HG03025 (cell line): ENCODE measurements around the gene TTLL5.

Source experiments
- ATAC-seq: cut with Tn5 transposase; IDR thresholded peaks from one replicate; pipeline ENCODE4 v1.9.1; 2021; ENCODE audit warnings: mild to moderate bottlenecking, moderate library complexity; ENCODE audit not compliant: unreplicated experiment, low FRiP score

The TTLL5 gene, protein sequence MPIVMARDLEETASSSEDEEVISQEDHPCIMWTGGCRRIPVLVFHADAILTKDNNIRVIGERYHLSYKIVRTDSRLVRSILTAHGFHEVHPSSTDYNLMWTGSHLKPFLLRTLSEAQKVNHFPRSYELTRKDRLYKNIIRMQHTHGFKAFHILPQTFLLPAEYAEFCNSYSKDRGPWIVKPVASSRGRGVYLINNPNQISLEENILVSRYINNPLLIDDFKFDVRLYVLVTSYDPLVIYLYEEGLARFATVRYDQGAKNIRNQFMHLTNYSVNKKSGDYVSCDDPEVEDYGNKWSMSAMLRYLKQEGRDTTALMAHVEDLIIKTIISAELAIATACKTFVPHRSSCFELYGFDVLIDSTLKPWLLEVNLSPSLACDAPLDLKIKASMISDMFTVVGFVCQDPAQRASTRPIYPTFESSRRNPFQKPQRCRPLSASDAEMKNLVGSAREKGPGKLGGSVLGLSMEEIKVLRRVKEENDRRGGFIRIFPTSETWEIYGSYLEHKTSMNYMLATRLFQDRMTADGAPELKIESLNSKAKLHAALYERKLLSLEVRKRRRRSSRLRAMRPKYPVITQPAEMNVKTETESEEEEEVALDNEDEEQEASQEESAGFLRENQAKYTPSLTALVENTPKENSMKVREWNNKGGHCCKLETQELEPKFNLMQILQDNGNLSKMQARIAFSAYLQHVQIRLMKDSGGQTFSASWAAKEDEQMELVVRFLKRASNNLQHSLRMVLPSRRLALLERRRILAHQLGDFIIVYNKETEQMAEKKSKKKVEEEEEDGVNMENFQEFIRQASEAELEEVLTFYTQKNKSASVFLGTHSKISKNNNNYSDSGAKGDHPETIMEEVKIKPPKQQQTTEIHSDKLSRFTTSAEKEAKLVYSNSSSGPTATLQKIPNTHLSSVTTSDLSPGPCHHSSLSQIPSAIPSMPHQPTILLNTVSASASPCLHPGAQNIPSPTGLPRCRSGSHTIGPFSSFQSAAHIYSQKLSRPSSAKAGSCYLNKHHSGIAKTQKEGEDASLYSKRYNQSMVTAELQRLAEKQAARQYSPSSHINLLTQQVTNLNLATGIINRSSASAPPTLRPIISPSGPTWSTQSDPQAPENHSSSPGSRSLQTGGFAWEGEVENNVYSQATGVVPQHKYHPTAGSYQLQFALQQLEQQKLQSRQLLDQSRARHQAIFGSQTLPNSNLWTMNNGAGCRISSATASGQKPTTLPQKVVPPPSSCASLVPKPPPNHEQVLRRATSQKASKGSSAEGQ (N-terminal part only)

GRCh38 chr14:75660630-75661498, at the start of gene TTLL5, which contains the start of gene ERG28:
TSS of gene TTLL5 (plus strand) at chr14:75661246. CDS start at chr14:75663150, 1,904 bp downstream.
TSS of gene ERG28 (minus strand) at chr14:75660876. CDS start at chr14:75657502, 3,374 bp downstream.
- ATAC-seq, result peak; percentile 91

GRCh38 chr14:75612157-75612556, 48.9 kb upstream of the TTLL5 start:
- ATAC-seq, result no peak

DNA sequence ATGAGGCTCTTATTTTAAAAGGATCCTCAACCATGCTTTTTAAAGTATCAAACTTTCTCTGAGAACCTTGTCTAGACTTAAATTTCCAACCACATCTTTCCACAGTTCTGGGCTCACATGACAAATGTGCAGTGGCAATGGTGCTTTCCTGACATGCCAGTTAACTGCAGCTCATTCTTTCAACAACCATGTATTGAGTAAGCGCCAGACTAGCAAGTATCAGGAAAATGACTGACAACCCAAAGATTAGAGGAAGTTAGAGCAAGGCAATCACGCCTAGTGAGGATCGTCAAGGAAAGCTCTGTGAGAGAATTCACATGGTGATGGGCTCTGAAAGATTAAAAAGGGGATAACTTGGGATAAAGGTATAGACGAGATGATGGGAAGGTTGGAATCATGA, 46.9 kb upstream of the TTLL5 start:
- no peak for ATAC-seq

DNA sequence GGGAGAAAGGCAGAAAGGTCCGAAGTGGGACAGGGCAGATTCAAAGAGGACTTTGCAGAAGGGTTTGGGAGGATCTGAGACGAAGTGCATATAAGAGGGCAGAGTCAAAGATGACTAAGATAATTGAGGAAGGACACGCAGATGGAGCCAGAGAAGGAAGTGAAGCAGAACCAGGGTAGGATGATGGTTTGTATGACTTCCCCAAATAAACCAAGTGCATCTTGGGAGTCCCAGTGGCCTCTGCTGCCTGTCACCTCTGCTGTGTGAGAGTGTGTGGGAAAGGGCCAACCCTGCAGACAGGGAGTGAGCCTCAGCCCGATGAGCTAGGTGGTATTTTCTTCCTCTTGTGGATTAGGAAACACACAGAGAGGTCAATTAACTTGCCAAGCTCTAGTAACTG, 45.8 kb upstream of the TTLL5 start:
- ATAC-seq, result no peak

GRCh38 chr14:75619548-75619947, 41.5 kb upstream of the TTLL5 start:
- ATAC-seq, result no peak

DNA sequence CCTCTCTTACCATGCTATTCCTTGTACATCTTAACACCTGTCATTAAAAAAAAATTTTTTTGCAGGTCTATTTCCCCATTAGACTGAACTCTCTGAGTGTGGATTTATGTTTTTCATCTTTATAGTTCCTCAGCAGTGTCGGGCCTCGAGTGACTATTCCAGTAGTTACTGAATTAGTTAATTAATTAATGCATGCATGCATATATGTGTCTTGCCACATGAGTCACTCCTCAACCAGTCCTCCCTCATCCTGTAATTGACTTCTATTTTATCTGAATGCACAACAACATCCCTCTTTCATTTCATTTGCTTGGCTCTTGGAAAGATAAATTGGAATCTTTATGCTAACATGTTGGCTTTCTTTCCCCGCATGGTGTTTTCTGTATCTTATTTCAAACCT, 36.0 kb upstream of the TTLL5 start:
- ATAC-seq, result no peak

DNA sequence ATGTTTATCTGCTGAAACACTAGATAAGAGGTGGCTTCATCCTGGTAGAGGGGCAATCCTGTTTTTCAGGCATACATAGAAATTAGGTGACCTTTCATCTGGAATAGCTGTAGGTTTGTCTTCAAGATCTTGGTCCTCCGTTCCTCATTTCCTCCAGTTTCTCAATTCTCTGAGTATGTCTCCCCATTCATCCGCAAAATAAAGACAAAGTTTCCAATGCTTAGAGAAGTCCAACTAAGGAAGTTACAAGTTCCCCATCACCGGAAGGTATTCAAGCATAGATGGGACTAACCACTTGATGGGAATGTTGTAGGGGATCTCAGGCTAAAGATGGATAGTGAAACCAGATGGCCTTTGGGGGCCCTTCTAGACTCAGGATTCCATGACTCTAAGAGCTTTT, 34.6 kb upstream of the TTLL5 start:
- ATAC-seq, result no peak

GRCh38 chr14:75626863-75627262, 34.2 kb upstream of the TTLL5 start:
- no peak for ATAC-seq

DNA sequence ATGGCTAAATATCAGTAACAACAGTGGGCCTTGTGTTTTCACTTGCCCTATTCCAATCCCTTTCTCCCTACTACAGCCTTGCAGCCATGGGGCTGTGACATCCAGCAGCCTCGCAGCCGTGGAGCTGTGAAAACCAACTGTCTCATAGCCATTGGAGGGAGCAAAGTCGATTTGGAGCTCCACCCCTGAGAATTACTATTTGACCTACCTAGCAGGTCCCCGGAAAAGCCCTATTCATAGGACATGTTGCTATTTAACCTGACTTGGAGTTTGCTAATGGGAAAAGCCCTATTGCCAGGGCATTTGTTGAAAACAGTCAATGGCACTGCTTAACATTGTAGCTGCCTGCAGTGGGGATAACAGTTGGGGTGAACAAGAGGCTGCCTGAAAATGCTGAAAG, 33.6 kb upstream of the TTLL5 start:
- ATAC-seq, result no peak

- ATAC-seq, result no peak
These were observed 32.2 kb upstream of the TTLL5 start for GRCh38 chr14:75628816-75629215.

GRCh38 chr14:75630695-75631452, 30.2 kb upstream of the TTLL5 start:
- ATAC-seq, result no peak

DNA sequence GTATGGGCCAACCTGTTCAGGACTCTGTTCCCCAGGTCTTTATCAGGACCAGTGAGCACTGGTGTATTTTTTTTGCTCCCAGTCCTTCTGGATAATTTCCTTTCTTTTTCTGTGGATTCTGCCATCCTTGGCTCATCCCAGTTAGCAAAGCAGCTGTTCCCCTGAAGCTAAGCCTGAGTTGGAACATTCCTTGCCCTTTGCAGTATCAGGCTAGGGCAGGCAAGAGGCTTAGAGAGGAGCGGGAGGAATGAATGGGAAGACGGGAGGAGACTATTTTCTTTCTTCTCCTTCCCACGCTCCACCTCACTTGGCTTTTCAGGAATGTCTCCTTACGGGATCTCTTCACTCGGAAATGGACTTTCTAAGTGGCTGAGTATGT, 29.6 kb upstream of the TTLL5 start:
- ATAC-seq, result no peak

DNA sequence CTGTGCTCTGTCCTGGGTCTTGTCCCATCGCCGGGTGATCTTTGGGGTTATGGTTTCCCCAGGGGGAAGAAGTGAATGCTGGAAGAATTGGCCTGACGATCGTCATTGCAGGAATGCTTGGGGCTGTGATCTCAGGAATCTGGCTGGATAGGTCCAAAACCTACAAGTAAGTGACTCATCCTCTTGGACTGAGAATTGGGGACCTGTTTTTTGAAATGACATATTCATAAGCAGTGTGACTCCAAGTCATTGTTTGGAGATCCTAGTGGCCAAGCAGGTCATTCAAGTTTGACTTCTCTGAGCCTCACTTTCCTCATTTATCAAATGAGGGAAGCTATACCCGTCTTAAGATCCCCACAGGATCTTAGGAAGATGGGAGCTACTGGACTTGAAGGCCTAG, 26.2 kb upstream of the TTLL5 start:
- no peak for ATAC-seq

- ATAC-seq, result no peak
These were observed 24.9 kb upstream of the TTLL5 start for GRCh38 chr14:75636100-75636692.

DNA sequence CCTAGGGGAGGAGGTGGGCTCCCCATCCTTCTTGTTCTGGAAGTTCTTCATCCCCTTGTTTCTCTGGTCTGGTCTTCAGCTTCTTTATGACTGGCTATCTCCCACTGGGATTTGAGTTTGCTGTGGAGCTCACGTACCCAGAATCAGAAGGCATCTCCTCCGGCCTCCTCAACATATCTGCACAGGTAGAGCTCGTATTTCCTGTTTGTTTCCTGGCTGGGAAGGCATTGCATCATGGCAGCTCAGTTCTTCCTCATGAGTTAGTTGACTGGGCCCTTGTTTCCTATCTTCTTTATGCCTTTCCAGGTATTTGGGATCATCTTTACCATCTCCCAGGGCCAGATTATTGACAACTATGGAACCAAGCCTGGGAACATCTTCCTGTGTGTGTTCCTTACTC, 20.2 kb upstream of the TTLL5 start:
- ATAC-seq, result no peak

GRCh38 chr14:75643985-75644384, 17.1 kb upstream of the TTLL5 start:
- ATAC-seq, result no peak

DNA sequence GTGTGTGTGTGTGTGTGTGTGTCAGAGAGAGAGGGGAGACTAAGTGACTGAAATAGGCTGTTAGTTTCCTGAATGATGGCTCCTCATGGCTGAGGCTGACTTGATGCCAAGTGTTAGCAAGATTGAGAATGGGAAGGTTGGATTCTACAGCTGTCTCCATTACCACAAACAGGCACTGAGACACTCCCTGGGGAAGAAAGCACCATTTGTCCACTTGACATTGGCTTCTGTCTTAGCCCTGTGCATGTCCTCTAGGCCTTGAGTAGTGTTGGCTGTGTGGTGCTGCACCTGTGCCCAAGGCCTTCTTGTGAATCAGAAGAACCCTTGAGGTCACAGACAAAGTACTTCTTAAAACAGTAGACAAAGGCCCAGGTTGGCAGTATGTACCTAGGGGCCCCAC, 16.0 kb upstream of the TTLL5 start:
- ATAC-seq, result no peak

- ATAC-seq, result no peak
These were observed 14.3 kb upstream of the TTLL5 start for GRCh38 chr14:75646762-75647161.

DNA sequence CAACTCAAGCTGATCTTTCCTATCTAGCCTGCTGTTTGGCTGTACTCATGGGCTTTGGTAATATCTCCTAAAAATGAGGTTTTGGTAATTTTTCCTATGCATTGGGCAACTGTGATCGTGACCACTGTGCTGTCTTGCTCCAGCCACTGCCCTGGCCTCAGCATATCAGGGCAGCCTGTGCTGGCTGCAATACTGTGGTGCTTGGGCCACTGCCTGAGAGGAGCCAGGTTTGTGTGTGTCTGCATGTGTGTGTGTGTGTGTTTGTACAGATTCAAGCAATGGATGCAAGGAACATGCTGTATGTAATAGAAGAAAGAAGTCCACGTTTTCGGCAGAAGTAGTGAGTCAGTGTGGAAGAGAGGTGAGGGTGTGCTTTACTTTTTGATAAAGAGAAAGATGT, 13.4 kb upstream of the TTLL5 start:
- ATAC-seq, result no peak
